IMR-90 (cell line): ENCODE measurements around the gene HLA-DOB. TPM values are rescaled to one million over a fixed set of nuclear protein-coding genes. Genes with fewer than 3 reads are reported as not detected.

Experiments
- ATAC-seq: fragments of 200-7000 bp; cut with Tn5 transposase; 2 replicates; pipeline ENCODE4 v1.9.1; 2020; ENCODE audit warnings: low read depth, mild to moderate bottlenecking, moderate library complexity
- BruUV-seq: library from RNA; stranded (reverse); fragments of 400-500 nt; replicated peaks from 2 replicates; lab custom pipeline; 2021; lab: Mats Ljungman, UMichigan
- CTCF ChIA-PET: fragments of 300-600 bp; formaldehyde crosslinking; extraction: SDS; loops from one replicate; lab custom pipeline; 2021; ENCODE audit warnings: antibody characterized with exemption; lab: Yijun Ruan, JAX
- POLR2A ChIA-PET: fragments of 300-600 bp; sonication (Branson Sonifier 250); formaldehyde crosslinking; loops from one replicate; lab custom pipeline; 2022; ENCODE audit warnings: antibody characterized with exemption; ENCODE audit not compliant: unreplicated experiment; lab: Charles Lee
- DNase-seq: peaks from one replicate; pipeline ENCODE4 v3.0.0; 2013
- H2AFZ ChIP-seq: replicated peaks from 2 replicates; pipeline ENCODE3; 2013; ENCODE audit warnings: low read length, mild to moderate bottlenecking; ENCODE audit not compliant: poor library complexity
- H2AK5ac ChIP-seq: 2 replicates; pipeline ENCODE4 v1.6.1; 2013; ENCODE audit warnings: low read depth, low read length, inconsistent platforms
- H2AK9ac ChIP-seq: replicated peaks from 2 replicates; pipeline ENCODE3; 2013; ENCODE audit warnings: mild to moderate bottlenecking, low read depth, low read length, moderate library complexity; ENCODE audit not compliant: poor library complexity
- H2BK120ac ChIP-seq: 2 replicates; pipeline ENCODE4 v1.6.1; 2013; ENCODE audit warnings: low read depth, low read length, inconsistent platforms
- H2BK15ac ChIP-seq: 3 replicates; pipeline ENCODE4 v1.6.1; 2013; ENCODE audit warnings: low read depth, low read length, inconsistent platforms
- H2BK20ac ChIP-seq: 2 replicates; pipeline ENCODE4 v1.6.1; 2013; ENCODE audit warnings: low read depth, mild to moderate bottlenecking, inconsistent platforms, low read length, moderate library complexity
- H2BK5ac ChIP-seq: 2 replicates; pipeline ENCODE4 v1.6.1; 2013; ENCODE audit warnings: mild to moderate bottlenecking, low read depth, low read length, inconsistent platforms; ENCODE audit not compliant: poor library complexity, severe bottlenecking
- H3K14ac ChIP-seq: replicated peaks from 2 replicates; pipeline ENCODE4 v1.6.1; 2013; ENCODE audit warnings: low read depth, low read length, inconsistent platforms
- H3K18ac ChIP-seq: 2 replicates; pipeline ENCODE4 v1.6.1; 2013; ENCODE audit warnings: low read depth, low read length, control low read depth
- H3K23ac ChIP-seq: 2 replicates; pipeline ENCODE4 v1.6.1; 2013; ENCODE audit warnings: low read depth, low read length, inconsistent platforms
- H3K27ac ChIP-seq: 2 replicates; pipeline ENCODE4 v1.5.1; 2013; ENCODE audit warnings: mild to moderate bottlenecking, control low read depth, low read length; ENCODE audit not compliant: insufficient read depth
- H3K27me3 ChIP-seq: 2 replicates; pipeline ENCODE4 v1.6.1; 2013; ENCODE audit warnings: low read length; ENCODE audit not compliant: control insufficient read depth, insufficient read depth
- H3K36me3 ChIP-seq: 2 replicates; pipeline ENCODE4 v1.6.1; 2013; ENCODE audit warnings: low read length, mixed read lengths; ENCODE audit not compliant: control insufficient read depth, insufficient read depth
- H3K4ac ChIP-seq: 2 replicates; pipeline ENCODE4 v1.6.1; 2013; ENCODE audit warnings: low read depth, low read length, inconsistent platforms
- H3K4me1 ChIP-seq: 2 replicates; pipeline ENCODE4 v1.6.1; 2013; ENCODE audit warnings: low read length, mixed read lengths; ENCODE audit not compliant: control insufficient read depth, insufficient read depth
- H3K4me2 ChIP-seq: 2 replicates; pipeline ENCODE4 v1.6.1; 2013; ENCODE audit warnings: low read depth, mild to moderate bottlenecking, control low read depth, low read length, moderate library complexity
- H3K4me3 ChIP-seq: 2 replicates; pipeline ENCODE4 v1.5.1; 2013; ENCODE audit warnings: low read depth, mild to moderate bottlenecking, control low read depth, low read length, moderate library complexity; ENCODE audit not compliant: insufficient read depth
- H3K56ac ChIP-seq: 2 replicates; pipeline ENCODE4 v1.6.1; 2013; ENCODE audit warnings: low read length, inconsistent platforms; ENCODE audit not compliant: insufficient read depth; ENCODE audit errors: extremely low read depth
- H3K79me1 ChIP-seq, 2 experiments: 2 replicates each; pipeline ENCODE4 v1.6.1; 2013; ENCODE audit warnings: low read length in 2 of 2, inconsistent platforms in 1 of 2, low read depth in 1 of 2
- H3K9ac ChIP-seq: 2 replicates; pipeline ENCODE4 v1.6.1; 2013; ENCODE audit warnings: low read depth, low read length, control low read depth
- H3K9me1 ChIP-seq: 2 replicates; pipeline ENCODE4 v1.6.1; 2013; ENCODE audit warnings: low read length, inconsistent platforms; ENCODE audit not compliant: insufficient read depth
- H3K9me3 ChIP-seq: 2 replicates; pipeline ENCODE4 v1.6.1; 2013; ENCODE audit warnings: low read length; ENCODE audit not compliant: control insufficient read depth, insufficient read depth
- H4K20me1 ChIP-seq: 2 replicates; pipeline ENCODE4 v1.6.1; 2013; ENCODE audit warnings: low read length, inconsistent platforms; ENCODE audit not compliant: insufficient read depth
- H4K5ac ChIP-seq: 2 replicates; pipeline ENCODE4 v1.6.1; 2013; ENCODE audit warnings: mild to moderate bottlenecking, low read depth, low read length, control low read depth
- H4K8ac ChIP-seq, 2 experiments: 2 replicates each; pipeline ENCODE4 v1.6.1; 2013; ENCODE audit warnings: low read depth in 2 of 2, low read length in 2 of 2, control low read depth in 1 of 2, inconsistent platforms in 1 of 2
- H4K91ac ChIP-seq: 2 replicates; pipeline ENCODE4 v1.6.1; 2013; ENCODE audit warnings: low read depth, low read length, inconsistent platforms; ENCODE audit not compliant: insufficient read depth
- CEBPB ChIP-seq: IDR thresholded peaks from 2 replicates; pipeline ENCODE4 v1.6.1; 2012; ENCODE audit warnings: low read depth, low read length, improper control_type of control experiment
- CTCF ChIP-seq: conservative IDR thresholded peaks from 2 replicates; pipeline ENCODE4 v1.5.1; 2012; ENCODE audit warnings: mild to moderate bottlenecking, low read depth, low read length, improper control_type of control experiment
- ELK1 ChIP-seq: fragments of 150-350 bp; IDR thresholded peaks from 2 replicates; pipeline ENCODE4 v1.6.1; 2016; ENCODE audit warnings: low read depth, mild to moderate bottlenecking, low read length, moderate library complexity, borderline replicate concordance
- FOS ChIP-seq: fragments of 150-350 bp; IDR thresholded peaks from 2 replicates; pipeline ENCODE4 v1.6.1; 2016; ENCODE audit warnings: low read depth, low read length
- MAFK ChIP-seq: IDR thresholded peaks from 2 replicates; pipeline ENCODE4 v1.6.1; 2012; ENCODE audit warnings: low read depth, low read length, improper control_type of control experiment
- MAZ ChIP-seq: IDR thresholded peaks from 2 replicates; pipeline ENCODE4 v1.6.1; 2012; ENCODE audit warnings: low read depth, mild to moderate bottlenecking, low read length, improper control_type of control experiment, moderate library complexity, borderline replicate concordance
- MXI1 ChIP-seq: IDR thresholded peaks from 2 replicates; pipeline ENCODE4 v1.6.1; 2012; ENCODE audit warnings: low read depth, mild to moderate bottlenecking, low read length, moderate library complexity, borderline replicate concordance
- NFE2L2 ChIP-seq: fragments of 150-350 bp; IDR thresholded peaks from 2 replicates; pipeline ENCODE4 v1.6.1; 2016; ENCODE audit warnings: low read depth, mild to moderate bottlenecking, low read length
- POLR2A ChIP-seq: IDR thresholded peaks from 2 replicates; pipeline ENCODE4 v1.6.1; 2012; ENCODE audit warnings: mild to moderate bottlenecking, low read depth, low read length
- RAD21 ChIP-seq: IDR thresholded peaks from 2 replicates; pipeline ENCODE4 v1.6.1; 2012; ENCODE audit warnings: low read length, improper control_type of control experiment
- RCOR1 ChIP-seq: IDR thresholded peaks from 2 replicates; pipeline ENCODE4 v1.6.1; 2012; ENCODE audit warnings: mild to moderate bottlenecking, low read length, improper control_type of control experiment; ENCODE audit not compliant: insufficient replicate concordance
- SMC3 ChIP-seq: fragments of 150-350 bp; IDR thresholded peaks from 2 replicates; pipeline ENCODE4 v1.6.1; 2016; ENCODE audit warnings: low read depth, mild to moderate bottlenecking, antibody characterized with exemption, low read length, moderate library complexity
- WGBS, 2 experiments: methylation state at CpG; one replicate each; pipeline versions ENCODE4 v1.1.5 to v1.1.7; 2013; ENCODE audit warnings: missing lambda C conversion rate in 2 of 2; ENCODE audit not compliant: insufficient read length in 1 of 2; ENCODE audit errors: extremely low coverage in 2 of 2; 5-methylcytosine and 5-hydroxymethylcytosine counted together
- dilution Hi-C: fragments of 300-500 bp; cut with HindIII; formaldehyde crosslinking; loops from one replicate; pipeline ENCODE4 v1.14.3; 2018; ENCODE audit warnings: low sequenced_read_pairs; ENCODE audit not compliant: unreplicated experiment
- in situ Hi-C: fragments of 300-500 bp; cut with MboI; formaldehyde crosslinking; loops from 3 replicates; pipeline ENCODE4 v1.14.3; 2019; ENCODE audit warnings: low sequenced_read_pairs, inconsistent platforms, mixed read lengths
- intact Hi-C: fragments of 100-400 bp; cut with micrococcal nuclease; formaldehyde crosslinking; loops from 2 replicates; pipeline ENCODE4 v1.10.0; 2022
- polyA plus RNA-seq, 3 experiments: library from polyadenylated mRNA; depleted of rRNA; stranded (reverse); fragments of >200 nt; gene quantifications; 2 replicates each; pipeline ENCODE4 v1.2.3, GENCODE V29; 2012; ENCODE audit warnings: low replicate concordance in 1 of 3
- total RNA-seq: library from RNA; depleted of rRNA; stranded (reverse); fragments of >200 nt; gene quantifications from 2 replicates; pipeline ENCODE4 v1.2.3, GENCODE V29; 2012

The HLA-DOB gene
- total and polyA plus RNA-seq, 2 of the 4 experiments (the other 2 are of a cell fraction): 0.36 to 2.3 TPM

GRCh38 chr6:32849126-32849525 lies 32.3 kb upstream of the HLA-DOB start:
- no peak for DNase-seq
- H2AK9ac ChIP-seq: no peak overlapping the region

More at GRCh38 chr6:32849126-32849525, 32.3 kb upstream of the HLA-DOB start:
- H3K4me3 ChIP-seq: no peak overlapping the region
- no peak overlapping the region for H4K91ac ChIP-seq
- H2BK15ac ChIP-seq: no peak overlapping the region
- no peak overlapping the region for H3K56ac ChIP-seq
- no peak overlapping the region for H3K14ac ChIP-seq
- peaks cover 4% of the 10 kb centered on the region for H3K4me1 ChIP-seq
- no peak overlapping the region for H2BK20ac ChIP-seq
- no peak overlapping the region for H3K23ac ChIP-seq
- BruUV-seq: no TSS peak
- no peak overlapping the region for H3K4ac ChIP-seq
- no peak overlapping the region for H3K27ac ChIP-seq
- POLR2A ChIA-PET: interaction anchor here (0.7 kb wide), 1 partner anchor 9 kb away, joined by 7 read pairs; no protein-coding TSS in a partner anchor
- dilution Hi-C loops: no loop called here
- H3K79me1 ChIP-seq: peaks cover 8 to 40% of the 10 kb centered on the region in 2 experiments
- H4K5ac ChIP-seq: no peak overlapping the region
- TF ChIP-seq SMC3 (no peak), RCOR1 (no peak), NFE2L2 (no peak), ELK1 (no peak), POLR2A (no peak), MXI1 (no peak), RAD21 (no peak), CTCF (no peak), MAZ (no peak), CEBPB (no peak), MAFK (no peak), FOS (no peak)
- H4K8ac ChIP-seq: no peak overlapping the region
- H3K4me2 ChIP-seq: no peak overlapping the region
- H3K36me3 ChIP-seq: peaks cover 32% of the 10 kb centered on the region
- H3K18ac ChIP-seq: no peak overlapping the region
- H3K27me3 ChIP-seq: no peaks in the 10 kb centered on the region
- H3K9me3 ChIP-seq: no peaks in the 10 kb centered on the region
- no CpG with 5 or more reads among the region's 6 CpGs for WGBS, 2 experiments
- no peak for ATAC-seq
- H2AFZ ChIP-seq: no peak overlapping the region
- no peak overlapping the region for H2BK120ac ChIP-seq
- CTCF ChIA-PET: no interaction called here
- H4K20me1 ChIP-seq: no peaks in the 10 kb centered on the region
- in situ Hi-C loops: no loop called here
- intact Hi-C loops: no loop called here
- no peak overlapping the region for H2BK5ac ChIP-seq
- H2AK5ac ChIP-seq: no peak overlapping the region
- H3K9ac ChIP-seq: no peak overlapping the region
- peaks cover 21% of the 10 kb centered on the region for H3K9me1 ChIP-seq
